Measurements from ENCODE around the gene OR2V2. TPM values are rescaled to one million over a fixed set of nuclear protein-coding genes. Genes with fewer than 3 reads are reported as not detected.
A peak's percentile ranks its signal among the peaks of the same experiment; 100 is the strongest.

The OR2V2 gene
- total RNA-seq, 6 experiments from 2014 or later, result not detected

DNA sequence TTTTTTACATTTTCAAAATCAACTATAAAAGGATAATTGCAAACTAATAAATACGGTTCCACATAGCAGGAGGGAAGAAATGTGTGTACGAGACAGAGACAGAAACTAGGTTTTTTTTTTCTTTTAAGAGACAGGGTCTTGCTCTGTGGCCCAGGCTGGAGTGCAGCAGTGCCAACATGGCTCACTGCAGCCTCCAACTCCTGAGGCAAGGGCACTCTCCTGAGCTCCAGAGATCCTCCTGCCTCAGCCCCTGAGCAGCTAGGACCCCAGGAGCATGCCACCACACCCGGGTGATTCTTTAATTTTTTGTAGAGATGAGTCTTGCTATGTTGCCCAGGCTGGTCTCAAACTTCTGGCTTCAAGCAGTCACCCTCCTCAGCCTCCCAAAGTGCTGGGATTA lies 14.3 kb upstream of the OR2V2 start:
- WGBS (ENCODE audit: insufficient coverage, low coverage, low lambda C conversion rate, missing lambda C conversion rate), result 53% methylated on average over 3 of the region's 3 CpGs
- Histone ChIP-seq H3K27ac (no peak overlapping the region), H3K4me1 (peaks cover 0 to 14% (median 0%) of the 10 kb centered on the region in 4 donors), H3K9me3 (no peaks in the 10 kb centered on the region), H3K36me3 (no peaks in the 10 kb centered on the region), H3K4me3 (no peak overlapping the region), H3K27me3 (no peaks in the 10 kb centered on the region)
- no peak for ATAC-seq
- intact Hi-C loops (cut with DNase I), result no loop called here
- no peak for DNase-seq
- TF ChIP-seq, protein P1, sequence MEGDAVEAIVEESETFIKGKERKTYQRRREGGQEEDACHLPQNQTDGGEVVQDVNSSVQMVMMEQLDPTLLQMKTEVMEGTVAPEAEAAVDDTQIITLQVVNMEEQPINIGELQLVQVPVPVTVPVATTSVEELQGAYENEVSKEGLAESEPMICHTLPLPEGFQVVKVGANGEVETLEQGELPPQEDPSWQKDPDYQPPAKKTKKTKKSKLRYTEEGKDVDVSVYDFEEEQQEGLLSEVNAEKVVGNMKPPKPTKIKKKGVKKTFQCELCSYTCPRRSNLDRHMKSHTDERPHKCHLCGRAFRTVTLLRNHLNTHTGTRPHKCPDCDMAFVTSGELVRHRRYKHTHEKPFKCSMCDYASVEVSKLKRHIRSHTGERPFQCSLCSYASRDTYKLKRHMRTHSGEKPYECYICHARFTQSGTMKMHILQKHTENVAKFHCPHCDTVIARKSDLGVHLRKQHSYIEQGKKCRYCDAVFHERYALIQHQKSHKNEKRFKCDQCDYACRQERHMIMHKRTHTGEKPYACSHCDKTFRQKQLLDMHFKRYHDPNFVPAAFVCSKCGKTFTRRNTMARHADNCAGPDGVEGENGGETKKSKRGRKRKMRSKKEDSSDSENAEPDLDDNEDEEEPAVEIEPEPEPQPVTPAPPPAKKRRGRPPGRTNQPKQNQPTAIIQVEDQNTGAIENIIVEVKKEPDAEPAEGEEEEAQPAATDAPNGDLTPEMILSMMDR (IDR thresholded peaks at IDR 0.05), result no peak
- TF ChIP-seq POLR2A (IDR thresholded peaks at IDR 0.05), result no peak

DNA sequence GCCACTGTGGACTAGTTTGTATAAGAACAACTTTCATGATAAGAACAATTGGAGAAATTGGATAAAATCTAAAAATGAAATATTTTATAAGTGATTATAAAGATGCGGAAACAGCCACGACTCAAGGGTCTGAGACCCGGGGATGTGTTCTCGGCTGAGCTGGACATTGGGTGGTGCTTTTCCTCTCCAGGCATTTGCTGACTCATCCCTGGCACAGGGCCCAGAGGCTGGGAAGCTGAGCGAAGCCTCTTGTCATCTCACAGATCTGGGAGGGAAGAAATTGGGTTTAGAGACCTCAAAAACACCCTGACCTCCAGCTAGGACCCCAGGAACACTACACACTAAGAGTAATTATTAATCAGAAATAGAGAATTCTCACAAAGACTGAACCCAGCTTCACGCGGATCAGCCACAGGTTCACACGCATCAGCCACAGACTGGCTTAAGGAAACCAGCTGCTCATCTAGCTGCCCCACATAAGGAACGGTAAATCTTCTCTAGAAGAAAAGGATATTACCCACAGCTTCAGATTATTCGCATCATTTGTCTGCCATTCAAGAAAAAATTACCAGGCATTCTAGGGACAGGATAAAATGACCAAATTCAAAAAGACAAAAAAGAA lies 13.7 kb upstream of the OR2V2 start:
- H3K9me3 ChIP-seq, result no peaks in the 10 kb centered on the region
- ATAC-seq (peak; percentile 71 to 88 (median 76)), DNase-seq (peak; percentile 74 to 89 (median 74))
- H3K4me1 ChIP-seq, result peaks cover 0 to 14% (median 0%) of the 10 kb centered on the region in 4 donors
- H3K27ac ChIP-seq, result no peak overlapping the region
- H3K4me3 ChIP-seq, result no peak overlapping the region
- H3K27me3 ChIP-seq, result no peaks in the 10 kb centered on the region
- WGBS (ENCODE audit: insufficient coverage, low coverage, low lambda C conversion rate, missing lambda C conversion rate), result 55% methylated on average over 10 of the region's 10 CpGs
- TF ChIP-seq POLR2A (IDR thresholded peaks at IDR 0.05), result no peak
- TF ChIP-seq, protein P1 (IDR thresholded peaks at IDR 0.05), result no peak
- intact Hi-C loops (cut with DNase I), result no loop called here
- no peaks in the 10 kb centered on the region for H3K36me3 ChIP-seq

DNA sequence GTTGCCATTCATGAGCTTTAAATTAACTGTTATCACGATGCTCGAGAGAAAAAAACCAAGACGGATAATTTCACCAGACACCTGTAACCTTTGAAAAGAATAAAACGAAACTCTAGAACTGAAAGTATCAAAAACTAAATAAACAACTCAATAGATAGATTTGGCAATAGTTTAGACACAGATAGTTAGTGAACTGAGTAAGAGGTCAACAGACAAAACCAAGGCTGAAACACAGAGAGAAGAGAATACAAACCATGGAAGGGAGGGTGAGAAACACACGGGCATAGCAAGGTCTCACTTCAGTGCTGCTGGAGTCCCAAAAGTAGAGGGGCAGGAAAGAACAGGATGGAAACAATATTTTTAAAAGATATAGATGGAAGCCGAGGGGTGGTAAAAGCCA lies 13.1 kb upstream of the OR2V2 start:
- H3K36me3 ChIP-seq, result no peaks in the 10 kb centered on the region
- H3K27ac ChIP-seq, result no peak overlapping the region
- H3K4me1 ChIP-seq, result peaks cover 0 to 14% (median 0%) of the 10 kb centered on the region in 4 donors
- no peak overlapping the region for H3K4me3 ChIP-seq
- no peak for DNase-seq
- H3K9me3 ChIP-seq, result no peaks in the 10 kb centered on the region
- WGBS (ENCODE audit: insufficient coverage, low coverage, low lambda C conversion rate, missing lambda C conversion rate), result 30% methylated on average over 6 of the region's 6 CpGs
- H3K27me3 ChIP-seq, result no peaks in the 10 kb centered on the region
- TF ChIP-seq, protein P1 (IDR thresholded peaks at IDR 0.05), result no peak
- TF ChIP-seq POLR2A (IDR thresholded peaks at IDR 0.05), result no peak
- intact Hi-C loops (cut with DNase I), result no loop called here
- ATAC-seq, result peak; percentile 20 to 75 (median 60)

DNA sequence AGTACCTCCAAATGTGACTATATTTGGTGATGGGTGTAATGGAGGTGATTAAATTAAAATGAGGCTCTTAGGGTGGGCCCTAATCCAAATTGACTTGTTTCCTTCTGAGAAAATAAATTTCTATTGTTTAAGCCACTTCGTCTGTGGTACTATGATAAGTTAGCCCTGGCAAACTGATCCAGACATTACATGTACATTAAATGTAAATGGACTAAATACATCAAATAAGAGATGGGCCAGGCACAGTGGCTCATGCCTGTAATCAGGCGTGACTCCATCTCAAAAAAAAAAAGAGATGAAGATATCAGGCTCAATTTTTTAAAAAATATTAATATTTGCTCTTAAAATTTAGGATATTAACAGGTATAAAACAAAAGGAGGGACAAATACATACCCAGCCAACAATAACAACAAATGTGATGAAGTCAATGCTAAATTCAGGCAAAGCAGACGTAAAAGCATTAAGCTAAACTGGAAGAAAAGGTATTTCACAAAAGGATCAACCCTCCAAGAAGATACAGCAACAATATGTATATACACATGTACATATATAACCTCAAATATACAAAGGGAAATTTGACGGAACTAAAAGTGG lies 10.9 kb upstream of the OR2V2 start:
- no peak for DNase-seq
- H3K4me3 ChIP-seq, result no peak overlapping the region
- peaks cover 0 to 14% (median 0%) of the 10 kb centered on the region in 4 donors for H3K4me1 ChIP-seq
- no peak for ATAC-seq
- H3K27ac ChIP-seq, result no peak overlapping the region
- no peaks in the 10 kb centered on the region for H3K27me3 ChIP-seq
- no peaks in the 10 kb centered on the region for H3K36me3 ChIP-seq
- intact Hi-C loops (cut with DNase I), result no loop called here
- 77% methylated on average over 4 of the region's 4 CpGs for WGBS (ENCODE audit: insufficient coverage, low coverage, low lambda C conversion rate, missing lambda C conversion rate)
- no peaks in the 10 kb centered on the region for H3K9me3 ChIP-seq
- TF ChIP-seq, protein P1 (IDR thresholded peaks at IDR 0.05), result no peak
- no peak for TF ChIP-seq POLR2A (IDR thresholded peaks at IDR 0.05)

Measured in right lobe of liver (tissue), 6 donors.